GM12872 (cell line): ENCODE measurements around the gene PACS2.

Experiments used
- CTCF ChIP-seq: IDR thresholded peaks from 3 replicates; pipeline ENCODE4 v1.5.1; 2011; ENCODE audit warnings: low read depth, mild to moderate bottlenecking, low read length, moderate library complexity; ENCODE audit not compliant: insufficient read depth

The PACS2 gene

GRCh38 chr14:105316577-105316941, 2.0 kb downstream of the PACS2 start:
- no peak for TF ChIP-seq CTCF

GRCh38 chr14:105316968-105317510, 2.5 kb downstream of the PACS2 start:
- no peak for TF ChIP-seq CTCF

GRCh38 chr14:105317546-105317945, 3.0 kb downstream of the PACS2 start:
- TF ChIP-seq CTCF = no peak

DNA sequence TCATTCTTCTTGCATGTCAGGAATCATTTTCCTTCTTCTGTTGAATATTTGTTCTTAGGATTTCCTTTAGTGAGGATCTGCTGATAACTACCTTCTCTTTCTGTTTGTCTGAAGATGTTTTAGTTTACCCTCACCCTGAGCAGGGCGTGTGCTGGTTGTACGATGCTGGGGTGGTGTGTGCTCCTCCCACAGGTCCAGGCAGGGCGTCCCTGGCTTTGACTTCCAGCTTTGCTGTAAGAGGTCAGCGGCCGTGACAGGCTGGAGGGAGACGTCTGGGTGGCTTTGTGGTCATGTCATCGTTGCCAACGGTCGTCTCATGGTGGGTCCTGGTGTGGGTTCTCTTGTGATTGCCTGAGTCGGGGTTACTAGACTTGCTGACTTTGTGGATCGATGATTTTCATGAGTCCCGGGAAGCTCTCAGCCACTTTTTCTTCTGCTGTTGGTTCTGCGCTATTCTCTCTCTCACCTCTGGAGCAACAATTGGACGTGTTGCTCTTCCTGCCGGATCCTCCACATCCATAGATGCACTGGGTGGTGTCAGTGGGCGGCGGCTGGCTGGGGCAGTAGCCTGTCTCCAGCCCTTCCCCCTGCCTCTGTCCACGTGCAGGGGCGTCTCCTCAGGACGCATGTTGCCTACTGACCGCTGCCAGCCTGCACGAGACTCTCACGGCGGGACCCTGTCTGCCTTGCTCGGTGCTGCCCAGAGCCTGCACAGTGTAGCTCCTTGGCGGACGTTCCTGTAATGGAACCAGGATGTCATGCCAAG, 8.4 kb downstream of the PACS2 start:
- TF ChIP-seq CTCF = no peak

DNA sequence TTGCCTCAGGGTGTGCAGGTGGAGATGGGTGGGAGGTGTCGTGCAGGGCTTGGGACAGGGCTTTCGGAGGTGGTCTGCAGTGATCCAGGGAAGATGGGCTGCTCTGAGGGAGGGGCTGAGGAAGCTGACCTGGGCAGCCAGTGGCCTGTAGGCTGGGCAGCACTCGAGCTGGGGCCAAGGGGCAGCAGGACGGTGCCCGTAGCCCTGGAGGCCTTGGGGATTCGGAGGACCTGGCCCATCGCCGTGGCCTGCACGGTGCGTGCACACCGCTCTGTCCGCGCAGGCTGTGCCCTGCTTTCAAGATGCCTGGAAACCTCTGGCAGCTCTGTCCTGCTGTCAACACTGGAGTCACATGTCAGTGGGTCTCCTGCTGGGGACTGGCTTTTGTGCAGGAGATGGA, 9.1 kb downstream of the PACS2 start:
- no peak for TF ChIP-seq CTCF

- TF ChIP-seq CTCF = no peak
Observed at GRCh38 chr14:105324080-105324778, 9.7 kb downstream of the PACS2 start.

DNA sequence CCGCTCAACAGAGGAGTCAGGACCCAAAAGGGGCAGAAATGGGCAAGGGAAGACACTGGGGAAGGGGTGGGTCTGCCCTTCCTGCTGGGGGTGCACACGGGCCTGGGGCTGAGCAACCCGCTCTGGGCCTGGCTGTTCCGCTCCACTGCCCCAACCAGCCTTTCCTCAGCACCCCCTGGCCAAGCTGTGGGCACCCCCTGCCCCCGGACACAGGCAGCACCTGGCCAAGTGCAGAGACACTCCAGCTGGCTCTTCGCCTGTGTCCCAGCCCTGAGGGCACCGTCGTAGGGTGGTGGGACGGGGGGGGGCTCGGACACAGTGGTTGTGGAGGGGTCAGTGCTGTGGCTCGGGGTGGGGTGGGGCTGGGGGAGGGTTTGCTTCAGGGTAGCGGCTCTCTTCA, 10.3 kb downstream of the PACS2 start:
- TF ChIP-seq CTCF = no peak
